H1 (cell line): ENCODE data around the gene IFTAP. TPM values are rescaled to one million over a fixed set of nuclear protein-coding genes. Genes with fewer than 3 reads are reported as not detected.

Experiments used
- CTCF ChIA-PET: fragments of 300-600 bp; sonication (Branson Sonifier 250); formaldehyde crosslinking; loops from one replicate; lab custom pipeline; 2021; ENCODE audit not compliant: partially characterized antibody; lab: Charles Lee
- POLR2A ChIA-PET: fragments of 300-600 bp; sonication (Branson Sonifier 250); formaldehyde crosslinking; loops from one replicate; lab custom pipeline; 2021; ENCODE audit warnings: inconsistent platforms; ENCODE audit not compliant: partially characterized antibody; lab: Charles Lee
- DNase-seq, 2 experiments: peaks; one replicate each; pipeline versions ENCODE4 v3.0.0 to v3.0.0-alpha.2; 2010 to 2022; ENCODE audit warnings: low spot score in 2 of 2, low read depth in 1 of 2, mixed read lengths in 1 of 2
- FAIRE-seq: peaks from 2 replicates; lab custom pipeline; 2011; peaks lifted over from hg19 to GRCh38; lab: Jason Lieb, UNC
- H2AFZ ChIP-seq: 2 replicates; pipeline ENCODE4 v1.8.1; 2012; ENCODE audit warnings: low read length, inconsistent platforms
- H2AK5ac ChIP-seq: 2 replicates; pipeline ENCODE4 v1.6.1; 2013; ENCODE audit warnings: low read depth, low read length
- H2BK120ac ChIP-seq: replicated peaks from 2 replicates; pipeline ENCODE3; 2013; ENCODE audit warnings: low read depth, low read length, inconsistent platforms
- H2BK12ac ChIP-seq: 2 replicates; pipeline ENCODE4 v1.6.1; 2013; ENCODE audit warnings: low read depth, low read length
- H2BK15ac ChIP-seq: 2 replicates; pipeline ENCODE4 v1.6.1; 2013; ENCODE audit warnings: low read length
- H2BK20ac ChIP-seq: 2 replicates; pipeline ENCODE4 v1.6.1; 2013; ENCODE audit warnings: low read length
- H2BK5ac ChIP-seq: 2 replicates; pipeline ENCODE4 v1.6.1; 2013; ENCODE audit warnings: low read depth, low read length
- H3K14ac ChIP-seq: 2 replicates; pipeline ENCODE4 v1.6.1; 2013; ENCODE audit warnings: inconsistent platforms; ENCODE audit not compliant: insufficient read length
- H3K18ac ChIP-seq: 2 replicates; pipeline ENCODE4 v1.6.1; 2013; ENCODE audit warnings: low read length; ENCODE audit errors: extremely low read depth
- H3K23ac ChIP-seq: 2 replicates; pipeline ENCODE4 v1.6.1; 2013; ENCODE audit warnings: inconsistent platforms; ENCODE audit not compliant: insufficient read length
- H3K23me2 ChIP-seq: 2 replicates; pipeline ENCODE4 v1.6.1; 2013; ENCODE audit warnings: low read depth, low read length
- H3K27ac ChIP-seq: 2 replicates; pipeline ENCODE4 v1.6.1; 2011; ENCODE audit warnings: low read depth, low read length, inconsistent platforms
- H3K27me3 ChIP-seq, 4 experiments: replicated peaks in 1 of 4; 1 replicate in 1 of 4; 2 replicates in 3 of 4; pipeline versions ENCODE4 v1.6.1 to v1.8.1; 2011 to 2013; ENCODE audit warnings: low read length in 3 of 4, mild to moderate bottlenecking in 3 of 4, inconsistent platforms in 2 of 4, mixed read lengths in 2 of 4, moderate library complexity in 1 of 4; ENCODE audit not compliant: control insufficient read depth in 3 of 4, insufficient read depth in 3 of 4; ENCODE audit errors: extremely low read depth in 1 of 4
- H3K36me3 ChIP-seq, 4 experiments: 2 replicates each; pipeline versions ENCODE4 v1.6.1 to v1.8.1; 2011 to 2013; ENCODE audit warnings: mild to moderate bottlenecking in 4 of 4, low read length in 3 of 4, moderate library complexity in 2 of 4, control low read depth in 1 of 4, inconsistent platforms in 1 of 4; ENCODE audit not compliant: insufficient read depth in 4 of 4, control insufficient read depth in 2 of 4
- H3K4ac ChIP-seq: replicated peaks from 2 replicates; pipeline ENCODE3; 2013; ENCODE audit warnings: low read length, low read depth, mixed read lengths, inconsistent platforms; ENCODE audit not compliant: insufficient read length
- H3K4me1 ChIP-seq, 4 experiments: replicated peaks in 1 of 4; 1 replicate in 1 of 4; 2 replicates in 3 of 4; pipeline versions ENCODE4 v1.6.1 to v1.8.1; 2011 to 2013; ENCODE audit warnings: low read length in 3 of 4, inconsistent platforms in 2 of 4, mixed read lengths in 1 of 4; ENCODE audit not compliant: insufficient read depth in 4 of 4, control insufficient read depth in 3 of 4
- H3K4me2 ChIP-seq, 2 experiments: 2 replicates each; pipeline versions ENCODE4 v1.6.1 to v1.8.1; 2011 to 2013; ENCODE audit warnings: low read depth in 2 of 2, low read length in 2 of 2, control low read depth in 1 of 2, inconsistent platforms in 1 of 2, mild to moderate bottlenecking in 1 of 2; ENCODE audit not compliant: insufficient read depth in 1 of 2
- H3K4me3 ChIP-seq, 4 experiments: fragments of 200-600, 300-600 bp in 1 of 4; sonication (generic), shearing (Covaris generic), sonication (Bioruptor Twin) in 1 of 4; 2 replicates each; pipeline versions ENCODE4 v1.5.1 to v1.8.1; 2011 to 2016; ENCODE audit warnings: low read length in 4 of 4, low read depth in 3 of 4, control low read depth in 2 of 4, inconsistent platforms in 2 of 4, mild to moderate bottlenecking in 2 of 4, mixed read lengths in 1 of 4, moderate library complexity in 1 of 4; ENCODE audit not compliant: insufficient read depth in 2 of 4; ENCODE audit errors: extremely low read depth in 1 of 4
- H3K56ac ChIP-seq: replicated peaks from 2 replicates; pipeline ENCODE3; 2013; ENCODE audit warnings: low read depth, mild to moderate bottlenecking, mixed read lengths, low read length, inconsistent platforms; ENCODE audit not compliant: insufficient read length
- H3K79me1 ChIP-seq: 2 replicates; pipeline ENCODE4 v1.6.1; 2013; ENCODE audit warnings: low read depth, low read length, control low read depth
- H3K79me2 ChIP-seq, 2 experiments: 2 replicates each; pipeline versions ENCODE4 v1.6.1 to v1.8.1; 2012 to 2013; ENCODE audit warnings: low read length in 2 of 2, mild to moderate bottlenecking in 2 of 2, inconsistent platforms in 1 of 2; ENCODE audit not compliant: insufficient read depth in 2 of 2, control insufficient read depth in 1 of 2
- H3K9ac ChIP-seq, 4 experiments: replicated peaks in 1 of 4; 1 replicate in 1 of 4; 2 replicates in 3 of 4; pipeline versions ENCODE4 v1.6.1 to v1.8.1; 2011 to 2013; ENCODE audit warnings: low read depth in 3 of 4, low read length in 3 of 4, control low read depth in 2 of 4, mild to moderate bottlenecking in 2 of 4, moderate library complexity in 2 of 4, inconsistent platforms in 1 of 4; ENCODE audit errors: extremely low read depth in 1 of 4
- H3K9me3 ChIP-seq, 2 experiments: 2 replicates each; pipeline versions ENCODE4 v1.6.1 to v1.8.1; 2012 to 2013; ENCODE audit warnings: mild to moderate bottlenecking in 2 of 2, moderate library complexity in 2 of 2, control low read depth in 1 of 2, inconsistent platforms in 1 of 2, low read depth in 1 of 2, low read length in 1 of 2, mixed read lengths in 1 of 2; ENCODE audit not compliant: insufficient read depth in 2 of 2
- H4K20me1 ChIP-seq, 2 experiments: replicated peaks in 1 of 2; 2 replicates each; pipeline versions ENCODE3 to v1.8.1; 2011 to 2013; ENCODE audit warnings: inconsistent platforms in 2 of 2, low read length in 2 of 2, mild to moderate bottlenecking in 1 of 2; ENCODE audit not compliant: insufficient read depth in 2 of 2, control insufficient read depth in 1 of 2
- H4K5ac ChIP-seq: 2 replicates; pipeline ENCODE4 v1.6.1; 2013; ENCODE audit warnings: low read length, low read depth, mixed read lengths, inconsistent platforms; ENCODE audit not compliant: insufficient read length
- H4K8ac ChIP-seq: 2 replicates; pipeline ENCODE4 v1.8.0; 2013; ENCODE audit warnings: mild to moderate bottlenecking, moderate library complexity, low read length, inconsistent platforms; ENCODE audit not compliant: insufficient read depth; ENCODE audit errors: extremely low read depth
- H4K91ac ChIP-seq: replicated peaks from 2 replicates; pipeline ENCODE3; 2013; ENCODE audit warnings: low read length, mixed read lengths, inconsistent platforms; ENCODE audit not compliant: insufficient read length
- BRCA1 ChIP-seq: IDR thresholded peaks from 2 replicates; pipeline ENCODE4 v1.6.1; 2012; ENCODE audit warnings: low read depth, low read length, improper control_type of control experiment
- CEBPB ChIP-seq: IDR thresholded peaks from 2 replicates; pipeline ENCODE4 v1.6.1; 2012; ENCODE audit warnings: low read depth, low read length
- CHD2 ChIP-seq: IDR thresholded peaks from 2 replicates; pipeline ENCODE4 v1.6.1; 2012; ENCODE audit warnings: low read length, improper control_type of control experiment
- EZH2 ChIP-seq: fragments of 200-600 bp; sonication (generic); IDR thresholded peaks from 2 replicates; pipeline ENCODE4 v1.7.1; 2012; ENCODE audit warnings: low read depth, mild to moderate bottlenecking, moderate library complexity, low read length, inconsistent platforms; ENCODE audit not compliant: severe bottlenecking
- HDAC6 ChIP-seq: IDR thresholded peaks from one replicate; pipeline ENCODE4 v1.7.1; 2012; ENCODE audit warnings: low read depth, mild to moderate bottlenecking, inconsistent platforms, low read length, moderate library complexity
- MAFK ChIP-seq: IDR thresholded peaks from 2 replicates; pipeline ENCODE4 v1.6.1; 2012; ENCODE audit warnings: low read depth, mild to moderate bottlenecking, improper control_type of control experiment, low read length
- RAD21 ChIP-seq, 2 experiments: IDR thresholded peaks in 1 of 2; conservative IDR thresholded peaks in 1 of 2; 2 replicates each; pipeline ENCODE4 v1.6.1; 2011; ENCODE audit warnings: low read depth in 2 of 2, low read length in 2 of 2, improper control_type of control experiment in 1 of 2, inconsistent platforms in 1 of 2, mild to moderate bottlenecking in 1 of 2, moderate library complexity in 1 of 2
- RXRA ChIP-seq: IDR thresholded peaks from 2 replicates; pipeline ENCODE4 v1.6.1; 2011; ENCODE audit warnings: low read depth, mild to moderate bottlenecking, low read length, moderate library complexity; ENCODE audit not compliant: insufficient read depth
- SUZ12 ChIP-seq: fragments of 200-600 bp; sonication (generic); IDR thresholded peaks from 2 replicates; pipeline ENCODE4 v1.6.1; 2012; ENCODE audit warnings: mild to moderate bottlenecking, inconsistent platforms, low read length, moderate library complexity, mixed read lengths
- ZNF274 ChIP-seq: IDR thresholded peaks from 2 replicates; pipeline ENCODE4 v1.7.0; 2012; ENCODE audit warnings: low read length, borderline replicate concordance; ENCODE audit errors: extremely low read depth
- WGBS, 2 experiments: shearing (Covaris generic) in 1 of 2; methylation state at CpG; one replicate each; pipeline versions ENCODE4 v1.1.6 to v1.1.7; 2013 to 2015; ENCODE audit warnings: low lambda C conversion rate in 2 of 2, mixed read lengths in 2 of 2, inconsistent platforms in 1 of 2, low coverage in 1 of 2, missing lambda C conversion rate in 1 of 2; ENCODE audit not compliant: insufficient replicate concordance in 2 of 2, insufficient coverage in 1 of 2, insufficient read length in 1 of 2; ENCODE audit errors: extremely low coverage in 1 of 2, missing lambda C conversion rate in 1 of 2; 5-methylcytosine and 5-hydroxymethylcytosine counted together
- polyA plus RNA-seq, 7 experiments: library from polyadenylated mRNA; depleted of rRNA in 3 of 7; stranded (reverse) in 5 of 7; unstranded in 2 of 7; fragments of >200 nt in 5 of 7; fragments of 200-250 nt in 2 of 7; gene quantifications; 1 replicate in 5 of 7; 2 replicates in 1 of 7; 4 replicates in 1 of 7; pipeline versions ENCODE4 v1.2.1 to v1.2.3, GENCODE V29; 2011 to 2013; ENCODE audit warnings: missing spikeins in 2 of 7, mixed read lengths in 2 of 7
- total RNA-seq: library from RNA; stranded (reverse); fragmentation: NEBNext Ultra II Directional; extraction: Animal tissue kit (Norgen Biotek cat#: 25700); gene quantifications from 2 replicates; pipeline ENCODE4 v1.2.1, GENCODE V29; 2021
- TF ChIP-seq, protein P1 (sequence below): IDR thresholded peaks from 2 replicates; pipeline ENCODE4 v1.6.1; 2012; ENCODE audit warnings: inconsistent platforms

Gene IFTAP
- total and polyA plus RNA-seq, 2 of the 8 experiments (the other 6 are each of a cell fraction or from before 2014, with no cell fraction given) = 21.2 to 23.9 TPM

DNA sequence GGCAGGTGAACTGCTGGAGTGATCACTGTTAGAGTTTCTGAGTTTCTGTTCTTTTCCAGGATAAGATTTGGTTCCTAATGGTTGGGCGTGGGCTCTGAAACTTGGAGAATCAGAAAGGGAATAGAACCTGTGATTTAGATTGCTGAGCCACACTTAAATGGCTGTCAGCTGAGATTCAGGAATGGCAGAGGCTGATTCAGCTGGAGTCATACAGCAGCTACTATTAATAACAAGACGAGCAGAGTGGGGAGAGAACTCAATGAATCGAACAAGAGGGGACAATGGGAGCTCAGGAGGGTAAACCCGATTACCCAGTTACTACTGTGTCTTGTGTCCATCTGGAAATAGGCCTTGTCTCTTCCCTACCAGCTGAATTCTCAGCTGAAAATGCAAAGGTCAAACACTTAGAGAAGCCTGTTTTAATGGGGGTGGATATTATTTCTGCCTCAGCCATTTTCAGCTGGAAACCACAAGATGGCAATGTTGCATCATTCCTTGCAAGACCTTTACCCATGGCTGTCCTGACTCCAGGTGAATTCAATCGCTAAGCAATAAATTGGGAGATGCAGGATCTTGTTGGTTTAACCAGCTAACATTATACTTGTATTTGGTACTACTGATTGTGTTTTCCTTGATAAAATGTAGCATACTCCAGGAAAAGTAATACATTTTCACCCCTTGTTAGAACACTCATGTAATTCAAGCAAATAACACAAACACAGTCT, 108.2 kb downstream of the IFTAP start:
- peak; percentile 99 for FAIRE-seq
- 48% methylated on average over 5 of the region's 5 CpGs; no CpG with 5 or more reads in 1 of the 2 experiments for WGBS, 2 experiments
- TF ChIP-seq SUZ12 = no peak
- TF ChIP-seq HDAC6 = no peak
- no peak for TF ChIP-seq EZH2
- peak; percentile 30; the same call in 1 of the 2 replicates for TF ChIP-seq CHD2
- no peak for TF ChIP-seq ZNF274
- TF ChIP-seq RXRA = no peak
- TF ChIP-seq CEBPB = peak; percentile 64
- TF ChIP-seq MAFK = peak; percentile 29; the same call in 1 of the 2 replicates
- TF ChIP-seq, protein P1, sequence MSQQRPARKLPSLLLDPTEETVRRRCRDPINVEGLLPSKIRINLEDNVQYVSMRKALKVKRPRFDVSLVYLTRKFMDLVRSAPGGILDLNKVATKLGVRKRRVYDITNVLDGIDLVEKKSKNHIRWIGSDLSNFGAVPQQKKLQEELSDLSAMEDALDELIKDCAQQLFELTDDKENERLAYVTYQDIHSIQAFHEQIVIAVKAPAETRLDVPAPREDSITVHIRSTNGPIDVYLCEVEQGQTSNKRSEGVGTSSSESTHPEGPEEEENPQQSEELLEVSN = no peak
- no peak for TF ChIP-seq BRCA1
- peak; percentile 99 for TF ChIP-seq RAD21 (IDR thresholded peaks at IDR 0.05 in 1 of 2, conservative IDR thresholded peaks at IDR 0.05 in 1 of 2; ENCODE audit: low read depth in 2 of 2, low read length in 2 of 2)

More for the DNA sequence above, 108.2 kb downstream of the IFTAP start:
- Histone ChIP-seq H3K9ac (no peak overlapping the region), H3K23me2 (no peaks in the 10 kb centered on the region), H2BK5ac (no peak overlapping the region), H2AK5ac (no peak overlapping the region), H2BK15ac (no peak overlapping the region), H3K27me3 (no peaks in the 10 kb centered on the region; a peak in 1 of 7 replicates), H4K20me1 (no peaks in the 10 kb centered on the region), H3K14ac (no peak overlapping the region), H3K36me3 (no peaks in the 10 kb centered on the region), H3K4me2 (no peak overlapping the region), H3K23ac (no peak overlapping the region), H3K9me3 (no peaks in the 10 kb centered on the region), H3K27ac (no peak overlapping the region), H2BK120ac (no peak overlapping the region), H2BK12ac (no peak overlapping the region), H2AFZ (peak overlapping the region; percentile 87), H3K56ac (no peak overlapping the region), H3K4me3 (no peak overlapping the region), H3K4ac (no peak overlapping the region), H3K4me1 (peaks cover 0 to 9% (median 5%) of the 10 kb centered on the region in 4 experiments; a peak in 5 of 7 replicates), H4K8ac (no peak overlapping the region), H3K79me1 (no peaks in the 10 kb centered on the region), H4K91ac (no peak overlapping the region), H3K18ac (no peak overlapping the region), H4K5ac (no peak overlapping the region), H3K79me2 (no peaks in the 10 kb centered on the region), H2BK20ac (no peak overlapping the region)
- peak in 1 of 2 experiments; percentile 10 for DNase-seq
- CTCF ChIA-PET = interaction anchor here (0.6 to 8.0 kb wide), 34 partner anchors 8 to 1582 kb away, joined by 3 to 364 read pairs (median 4); partner anchors contain the start of gene IFTAP
- POLR2A ChIA-PET = interaction anchor here (1.2 kb wide), 1 partner anchor 44 kb away, joined by 5 read pairs; no protein-coding TSS in a partner anchor
